Progenitor cell of endocrine pancreas (in vitro differentiated cells): ENCODE data around the gene ZDHHC6. TPM values are rescaled to one million over a fixed set of nuclear protein-coding genes. Genes with fewer than 3 reads are reported as not detected.
"Not testable (repeated sequence)": the region's sequence is repeated elsewhere in the genome, so short reads cannot be mapped to it uniquely, and the experiment has no call there.

Source experiments
- DNase-seq: peaks from one replicate; pipeline ENCODE4 v3.0.0; 2021; ENCODE audit warnings: low spot score; ENCODE audit not compliant: unreplicated experiment
- H3K27ac Mint-ChIP-seq: 2 replicates; pipeline ENCODE4 v1.8.0; 2021; ENCODE audit warnings: mild to moderate bottlenecking, moderate library complexity, mixed read lengths
- H3K27me3 Mint-ChIP-seq: 2 replicates; pipeline ENCODE4 v1.8.0; 2021; ENCODE audit warnings: mixed read lengths
- H3K36me3 Mint-ChIP-seq: 2 replicates; pipeline ENCODE4 v1.8.0; 2022; ENCODE audit warnings: mixed read lengths; ENCODE audit not compliant: insufficient read depth
- H3K4me1 Mint-ChIP-seq: 2 replicates; pipeline ENCODE4 v1.8.0; 2021; ENCODE audit warnings: low read depth, mixed read lengths
- H3K4me3 Mint-ChIP-seq: 2 replicates; pipeline ENCODE4 v1.8.0; 2021; ENCODE audit warnings: low read depth, mild to moderate bottlenecking, moderate library complexity, mixed read lengths
- H3K9me3 Mint-ChIP-seq: 2 replicates; pipeline ENCODE4 v1.8.0; 2021; ENCODE audit warnings: low read depth, mixed read lengths
- total RNA-seq: library from RNA; stranded (reverse); gene quantifications from 2 replicates; pipeline ENCODE4 v1.2.1, GENCODE V29; 2021
- TF ChIP-seq, protein P1 (sequence below): fragments of 200-600 bp; sonication (generic); IDR thresholded peaks from one replicate; pipeline ENCODE4 v1.5.0; 2021; ENCODE audit warnings: antibody characterized with exemption, mild to moderate bottlenecking; ENCODE audit not compliant: unreplicated experiment

Gene ZDHHC6
- total RNA-seq, 1 donor from 2014 or later, result 47.9 TPM

GRCh38 chr10:112466802-112467201, 20.1 kb upstream of the ZDHHC6 start:
- peaks cover 13% of the 10 kb centered on the region for H3K4me1 Mint-ChIP-seq
- no peak overlapping the region for H3K4me3 Mint-ChIP-seq
- no peak for DNase-seq
- TF ChIP-seq, protein P1, sequence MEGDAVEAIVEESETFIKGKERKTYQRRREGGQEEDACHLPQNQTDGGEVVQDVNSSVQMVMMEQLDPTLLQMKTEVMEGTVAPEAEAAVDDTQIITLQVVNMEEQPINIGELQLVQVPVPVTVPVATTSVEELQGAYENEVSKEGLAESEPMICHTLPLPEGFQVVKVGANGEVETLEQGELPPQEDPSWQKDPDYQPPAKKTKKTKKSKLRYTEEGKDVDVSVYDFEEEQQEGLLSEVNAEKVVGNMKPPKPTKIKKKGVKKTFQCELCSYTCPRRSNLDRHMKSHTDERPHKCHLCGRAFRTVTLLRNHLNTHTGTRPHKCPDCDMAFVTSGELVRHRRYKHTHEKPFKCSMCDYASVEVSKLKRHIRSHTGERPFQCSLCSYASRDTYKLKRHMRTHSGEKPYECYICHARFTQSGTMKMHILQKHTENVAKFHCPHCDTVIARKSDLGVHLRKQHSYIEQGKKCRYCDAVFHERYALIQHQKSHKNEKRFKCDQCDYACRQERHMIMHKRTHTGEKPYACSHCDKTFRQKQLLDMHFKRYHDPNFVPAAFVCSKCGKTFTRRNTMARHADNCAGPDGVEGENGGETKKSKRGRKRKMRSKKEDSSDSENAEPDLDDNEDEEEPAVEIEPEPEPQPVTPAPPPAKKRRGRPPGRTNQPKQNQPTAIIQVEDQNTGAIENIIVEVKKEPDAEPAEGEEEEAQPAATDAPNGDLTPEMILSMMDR, result no peak
- H3K27me3 Mint-ChIP-seq, result no peaks in the 10 kb centered on the region
- H3K27ac Mint-ChIP-seq, result no peak overlapping the region
- peaks cover 20% of the 10 kb centered on the region for H3K36me3 Mint-ChIP-seq
- peaks cover 4% of the 10 kb centered on the region for H3K9me3 Mint-ChIP-seq

DNA sequence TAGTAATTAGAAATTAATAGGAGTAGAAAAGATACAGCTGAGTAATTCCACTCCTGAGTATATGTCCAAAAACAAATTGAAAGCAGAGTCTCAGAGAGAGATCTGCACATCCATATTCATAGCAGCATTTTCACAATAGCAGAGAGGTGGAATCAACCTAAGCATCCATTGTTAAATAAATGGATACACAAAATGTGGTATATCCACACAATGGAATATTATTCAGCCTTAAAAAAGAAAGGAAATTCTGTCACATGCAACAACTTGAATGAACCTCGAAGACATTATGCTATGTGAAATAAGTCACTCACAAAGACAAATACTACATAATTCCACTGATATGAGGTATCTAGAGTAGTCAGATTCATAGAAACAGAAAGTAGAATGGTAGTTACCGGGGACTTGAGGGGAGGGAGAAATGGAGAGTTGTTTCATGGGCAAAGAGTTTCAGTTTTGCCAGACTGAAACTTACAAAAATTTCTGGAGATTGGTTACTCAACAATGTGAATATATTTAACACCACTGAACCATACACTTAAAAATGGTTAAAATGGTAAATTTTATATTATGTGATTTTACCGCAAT, 18.7 kb upstream of the ZDHHC6 start:
- H3K9me3 Mint-ChIP-seq, result peaks cover 4% of the 10 kb centered on the region
- no peaks in the 10 kb centered on the region for H3K27me3 Mint-ChIP-seq
- peaks cover 20% of the 10 kb centered on the region for H3K36me3 Mint-ChIP-seq
- H3K4me3 Mint-ChIP-seq, result no peak overlapping the region
- peaks cover 4% of the 10 kb centered on the region for H3K4me1 Mint-ChIP-seq
- H3K27ac Mint-ChIP-seq, result no peak overlapping the region
- DNase-seq, result no peak
- TF ChIP-seq, protein P1, result no peak

- not testable (repeated sequence) for H3K27ac Mint-ChIP-seq, H3K9me3 Mint-ChIP-seq, DNase-seq, H3K4me3 Mint-ChIP-seq, H3K27me3 Mint-ChIP-seq, H3K4me1 Mint-ChIP-seq
- peaks cover 20% of the 10 kb centered on the region for H3K36me3 Mint-ChIP-seq
Measured at GRCh38 chr10:112464074-112464473, 17.4 kb upstream of the ZDHHC6 start.

- TF ChIP-seq, protein P1, result no peak
- peaks cover 17% of the 10 kb centered on the region for H3K36me3 Mint-ChIP-seq
- H3K4me1 Mint-ChIP-seq, result no peaks in the 10 kb centered on the region
- H3K27ac Mint-ChIP-seq, result no peak overlapping the region
- peaks cover 4% of the 10 kb centered on the region for H3K9me3 Mint-ChIP-seq
- no peak overlapping the region for H3K4me3 Mint-ChIP-seq
- no peak for DNase-seq
- H3K27me3 Mint-ChIP-seq, result no peaks in the 10 kb centered on the region
Measured at GRCh38 chr10:112461029-112461887, 14.5 kb upstream of the ZDHHC6 start.

DNA sequence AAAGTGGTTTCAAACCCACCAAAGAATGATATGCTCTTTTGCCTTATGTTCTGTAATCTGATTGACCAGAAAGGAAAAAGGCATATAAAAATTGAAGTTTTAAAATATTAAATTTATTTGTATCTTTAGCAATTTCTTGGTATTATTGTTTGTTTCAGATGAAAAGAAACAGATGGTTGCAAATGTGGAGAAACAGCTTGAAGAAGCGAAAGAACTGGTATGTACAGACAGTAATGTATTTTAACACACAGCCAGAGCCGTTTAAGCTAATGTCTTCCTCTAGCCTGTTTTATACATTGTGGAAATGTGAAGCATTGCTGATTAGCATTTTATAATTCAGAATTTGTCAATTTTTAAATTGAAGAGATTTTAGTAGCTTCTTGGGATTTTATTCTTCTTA, 13.7 kb upstream of the ZDHHC6 start:
- H3K4me3 Mint-ChIP-seq, result no peak overlapping the region
- H3K27ac Mint-ChIP-seq, result no peak overlapping the region
- H3K9me3 Mint-ChIP-seq, result peaks cover 4% of the 10 kb centered on the region

More for the DNA sequence above, 13.7 kb upstream of the ZDHHC6 start:
- H3K36me3 Mint-ChIP-seq, result peaks cover 13% of the 10 kb centered on the region
- H3K4me1 Mint-ChIP-seq, result no peaks in the 10 kb centered on the region
- DNase-seq, result no peak
- H3K27me3 Mint-ChIP-seq, result no peaks in the 10 kb centered on the region
- TF ChIP-seq, protein P1, result no peak
